Measurements from ENCODE around the gene TUBGCP2. TPM values are rescaled to one million over a fixed set of nuclear protein-coding genes. Genes with fewer than 3 reads are reported as not detected.

The TUBGCP2 gene
- total and polyA plus RNA-seq, 2 of the 13 experiments (the other 11 are each of a cell fraction or from before 2014, with no cell fraction given): 21.3 to 34.5 TPM

- TF ChIP-seq ZBTB14 (CRISPR knock-in tag; IDR thresholded peaks at IDR 0.05) (0 out of 2 replicates have a peak, but pooled peaks have one; percentile 36), CCAR2 (optimal IDR thresholded peaks at IDR 0.05; ENCODE audit: low read depth, low read length) (no peak), ATF5 (CRISPR knock-in tag; IDR thresholded peaks at IDR 0.05; ENCODE audit: low read depth) (no peak), IRF9 (CRISPR knock-in tag; IDR thresholded peaks at IDR 0.05; ENCODE audit: borderline replicate concordance) (peak; percentile 78; the same call in 1 of the 2 replicates), PCBP2 (optimal IDR thresholded peaks at IDR 0.05; ENCODE audit: low read depth, low read length, poor library complexity, severe bottlenecking) (no peak), RCOR2 (CRISPR knock-in tag; IDR thresholded peaks at IDR 0.05) (no peak), PREB (CRISPR knock-in tag; IDR thresholded peaks at IDR 0.05) (no peak), ETV5 (CRISPR knock-in tag; IDR thresholded peaks at IDR 0.05; ENCODE audit: borderline replicate concordance) (no peak)
- TF ChIP-seq, protein P1, sequence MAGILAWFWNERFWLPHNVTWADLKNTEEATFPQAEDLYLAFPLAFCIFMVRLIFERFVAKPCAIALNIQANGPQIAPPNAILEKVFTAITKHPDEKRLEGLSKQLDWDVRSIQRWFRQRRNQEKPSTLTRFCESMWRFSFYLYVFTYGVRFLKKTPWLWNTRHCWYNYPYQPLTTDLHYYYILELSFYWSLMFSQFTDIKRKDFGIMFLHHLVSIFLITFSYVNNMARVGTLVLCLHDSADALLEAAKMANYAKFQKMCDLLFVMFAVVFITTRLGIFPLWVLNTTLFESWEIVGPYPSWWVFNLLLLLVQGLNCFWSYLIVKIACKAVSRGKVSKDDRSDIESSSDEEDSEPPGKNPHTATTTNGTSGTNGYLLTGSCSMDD (CRISPR knock-in tag; IDR thresholded peaks at IDR 0.05): no peak
- TF ChIP-seq, protein P2, sequence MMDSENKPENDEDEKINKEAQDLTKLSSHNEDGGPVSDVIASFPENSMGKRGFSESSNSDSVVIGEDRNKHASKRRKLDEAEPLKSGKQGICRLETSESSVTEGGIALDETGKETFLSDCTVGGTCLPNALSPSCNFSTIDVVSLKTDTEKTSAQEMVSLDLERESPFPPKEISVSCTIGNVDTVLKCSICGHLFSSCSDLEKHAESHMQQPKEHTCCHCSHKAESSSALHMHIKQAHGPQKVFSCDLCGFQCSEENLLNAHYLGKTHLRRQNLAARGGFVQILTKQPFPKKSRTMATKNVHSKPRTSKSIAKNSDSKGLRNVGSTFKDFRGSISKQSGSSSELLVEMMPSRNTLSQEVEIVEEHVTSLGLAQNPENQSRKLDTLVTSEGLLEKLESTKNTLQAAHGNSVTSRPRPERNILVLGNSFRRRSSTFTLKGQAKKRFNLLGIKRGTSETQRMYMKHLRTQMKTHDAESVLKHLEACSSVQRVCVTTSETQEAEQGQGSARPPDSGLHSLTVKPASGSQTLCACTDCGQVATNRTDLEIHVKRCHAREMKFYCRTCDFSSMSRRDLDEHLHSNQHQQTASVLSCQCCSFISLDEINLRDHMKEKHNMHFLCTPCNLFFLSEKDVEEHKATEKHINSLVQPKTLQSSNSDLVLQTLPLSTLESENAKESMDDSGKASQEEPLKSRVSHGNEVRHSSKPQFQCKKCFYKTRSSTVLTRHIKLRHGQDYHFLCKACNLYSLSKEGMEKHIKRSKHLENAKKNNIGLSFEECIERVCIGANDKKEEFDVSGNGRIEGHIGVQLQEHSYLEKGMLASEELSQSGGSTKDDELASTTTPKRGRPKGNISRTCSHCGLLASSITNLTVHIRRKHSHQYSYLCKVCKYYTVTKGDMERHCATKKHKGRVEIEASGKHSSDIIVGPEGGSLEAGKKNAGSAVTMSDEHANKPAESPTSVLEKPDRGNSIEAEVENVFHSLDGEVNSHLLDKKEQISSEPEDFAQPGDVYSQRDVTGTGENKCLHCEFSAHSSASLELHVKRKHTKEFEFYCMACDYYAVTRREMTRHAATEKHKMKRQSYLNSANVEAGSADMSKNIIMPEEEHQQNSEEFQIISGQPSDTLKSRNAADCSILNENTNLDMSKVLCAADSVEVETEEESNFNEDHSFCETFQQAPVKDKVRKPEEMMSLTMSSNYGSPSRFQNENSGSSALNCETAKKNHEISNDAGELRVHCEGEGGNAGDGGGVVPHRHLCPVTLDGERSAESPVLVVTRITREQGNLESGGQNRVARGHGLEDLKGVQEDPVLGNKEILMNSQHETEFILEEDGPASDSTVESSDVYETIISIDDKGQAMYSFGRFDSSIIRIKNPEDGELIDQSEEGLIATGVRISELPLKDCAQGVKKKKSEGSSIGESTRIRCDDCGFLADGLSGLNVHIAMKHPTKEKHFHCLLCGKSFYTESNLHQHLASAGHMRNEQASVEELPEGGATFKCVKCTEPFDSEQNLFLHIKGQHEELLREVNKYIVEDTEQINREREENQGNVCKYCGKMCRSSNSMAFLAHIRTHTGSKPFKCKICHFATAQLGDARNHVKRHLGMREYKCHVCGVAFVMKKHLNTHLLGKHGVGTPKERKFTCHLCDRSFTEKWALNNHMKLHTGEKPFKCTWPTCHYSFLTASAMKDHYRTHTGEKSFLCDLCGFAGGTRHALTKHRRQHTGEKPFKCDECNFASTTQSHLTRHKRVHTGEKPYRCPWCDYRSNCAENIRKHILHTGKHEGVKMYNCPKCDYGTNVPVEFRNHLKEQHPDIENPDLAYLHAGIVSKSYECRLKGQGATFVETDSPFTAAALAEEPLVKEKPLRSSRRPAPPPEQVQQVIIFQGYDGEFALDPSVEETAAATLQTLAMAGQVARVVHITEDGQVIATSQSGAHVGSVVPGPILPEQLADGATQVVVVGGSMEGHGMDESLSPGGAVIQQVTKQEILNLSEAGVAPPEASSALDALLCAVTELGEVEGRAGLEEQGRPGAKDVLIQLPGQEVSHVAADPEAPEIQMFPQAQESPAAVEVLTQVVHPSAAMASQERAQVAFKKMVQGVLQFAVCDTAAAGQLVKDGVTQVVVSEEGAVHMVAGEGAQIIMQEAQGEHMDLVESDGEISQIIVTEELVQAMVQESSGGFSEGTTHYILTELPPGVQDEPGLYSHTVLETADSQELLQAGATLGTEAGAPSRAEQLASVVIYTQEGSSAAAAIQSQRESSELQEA (CRISPR knock-in tag; IDR thresholded peaks at IDR 0.05; ENCODE audit: not compliant biosample characterization): peak; percentile 64
- TF ChIP-seq, protein P3, sequence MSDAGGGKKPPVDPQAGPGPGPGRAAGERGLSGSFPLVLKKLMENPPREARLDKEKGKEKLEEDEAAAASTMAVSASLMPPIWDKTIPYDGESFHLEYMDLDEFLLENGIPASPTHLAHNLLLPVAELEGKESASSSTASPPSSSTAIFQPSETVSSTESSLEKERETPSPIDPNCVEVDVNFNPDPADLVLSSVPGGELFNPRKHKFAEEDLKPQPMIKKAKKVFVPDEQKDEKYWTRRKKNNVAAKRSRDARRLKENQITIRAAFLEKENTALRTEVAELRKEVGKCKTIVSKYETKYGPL (CRISPR knock-in tag; IDR thresholded peaks at IDR 0.05): no peak
Measured at GRCh38 chr10:133308421-133309099, at the start of gene TUBGCP2, which contains the start of gene ZNF511 (continued).
